ENCODE measurements around the gene RAPGEF4. TPM values are rescaled to one million over a fixed set of nuclear protein-coding genes. Genes with fewer than 3 reads are reported as not detected.
A peak's percentile ranks its signal among the peaks of the same experiment; 100 is the strongest.

Gene RAPGEF4
- total RNA-seq, 6 donors from 2014 or later, result 8.3 to 35.2 (median 17.4) TPM

- WGBS, 2 donors, result 59 to 78% methylated on average over 4 of the region's 4 CpGs
- Histone ChIP-seq H3K9me3 (no peaks in the 10 kb centered on the region), H3K4me1 (peaks cover 0 to 9% (median 4%) of the 10 kb centered on the region in 4 donors), H3K27me3 (no peaks in the 10 kb centered on the region), H3K36me3 (no peaks in the 10 kb centered on the region), H3K27ac (no peak overlapping the region), H3K4me3 (no peak overlapping the region)
- no peak for DNase-seq
- ATAC-seq (ENCODE audit: low FRiP score in 2 of 2), result no peak
- TF ChIP-seq POLR2A (IDR thresholded peaks at IDR 0.05) (no peak), EP300 (IDR thresholded peaks at IDR 0.05) (no peak), POLR2AphosphoS5 (IDR thresholded peaks at IDR 0.05) (no peak)
- TF ChIP-seq, protein P1, sequence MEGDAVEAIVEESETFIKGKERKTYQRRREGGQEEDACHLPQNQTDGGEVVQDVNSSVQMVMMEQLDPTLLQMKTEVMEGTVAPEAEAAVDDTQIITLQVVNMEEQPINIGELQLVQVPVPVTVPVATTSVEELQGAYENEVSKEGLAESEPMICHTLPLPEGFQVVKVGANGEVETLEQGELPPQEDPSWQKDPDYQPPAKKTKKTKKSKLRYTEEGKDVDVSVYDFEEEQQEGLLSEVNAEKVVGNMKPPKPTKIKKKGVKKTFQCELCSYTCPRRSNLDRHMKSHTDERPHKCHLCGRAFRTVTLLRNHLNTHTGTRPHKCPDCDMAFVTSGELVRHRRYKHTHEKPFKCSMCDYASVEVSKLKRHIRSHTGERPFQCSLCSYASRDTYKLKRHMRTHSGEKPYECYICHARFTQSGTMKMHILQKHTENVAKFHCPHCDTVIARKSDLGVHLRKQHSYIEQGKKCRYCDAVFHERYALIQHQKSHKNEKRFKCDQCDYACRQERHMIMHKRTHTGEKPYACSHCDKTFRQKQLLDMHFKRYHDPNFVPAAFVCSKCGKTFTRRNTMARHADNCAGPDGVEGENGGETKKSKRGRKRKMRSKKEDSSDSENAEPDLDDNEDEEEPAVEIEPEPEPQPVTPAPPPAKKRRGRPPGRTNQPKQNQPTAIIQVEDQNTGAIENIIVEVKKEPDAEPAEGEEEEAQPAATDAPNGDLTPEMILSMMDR (IDR thresholded peaks at IDR 0.05), result peak in 1 of 6 experiments; percentile 31
Observed at GRCh38 chr2:172901913-172902312, 166.3 kb downstream of the RAPGEF4 start.

GRCh38 chr2:172904236-172904635 lies 168.6 kb downstream of the RAPGEF4 start:
- WGBS, 2 donors, result 83 to 88% methylated on average over 1 of the region's 1 CpG
- TF ChIP-seq, protein P1 (IDR thresholded peaks at IDR 0.05), result no peak
- TF ChIP-seq POLR2AphosphoS5 (IDR thresholded peaks at IDR 0.05) (no peak), EP300 (IDR thresholded peaks at IDR 0.05) (no peak), POLR2A (IDR thresholded peaks at IDR 0.05) (no peak)

GRCh38 chr2:172905937-172906811 lies 170.5 kb downstream of the RAPGEF4 start:
- H3K4me3 ChIP-seq, result no peak overlapping the region
- no peak for DNase-seq
- H3K27me3 ChIP-seq, result no peaks in the 10 kb centered on the region
- 65 to 79% methylated on average over 3 of the region's 3 CpGs for WGBS, 2 donors
- no peak overlapping the region for H3K27ac ChIP-seq
- no peaks in the 10 kb centered on the region for H3K36me3 ChIP-seq
- TF ChIP-seq EP300 (IDR thresholded peaks at IDR 0.05) (no peak), POLR2A (IDR thresholded peaks at IDR 0.05) (no peak), POLR2AphosphoS5 (IDR thresholded peaks at IDR 0.05) (no peak)
- TF ChIP-seq, protein P1 (IDR thresholded peaks at IDR 0.05), result no peak
- ATAC-seq (ENCODE audit: low FRiP score in 2 of 2), result no peak
- H3K9me3 ChIP-seq, result no peaks in the 10 kb centered on the region
- peaks cover 0 to 7% (median 1%) of the 10 kb centered on the region in 4 donors for H3K4me1 ChIP-seq

More at GRCh38 chr2:172904236-172904635, 168.6 kb downstream of the RAPGEF4 start:
- H3K9me3 ChIP-seq, result no peaks in the 10 kb centered on the region
- peaks cover 0 to 7% (median 1%) of the 10 kb centered on the region in 4 donors for H3K4me1 ChIP-seq
- no peaks in the 10 kb centered on the region for H3K36me3 ChIP-seq
- H3K27ac ChIP-seq, result no peak overlapping the region
- ATAC-seq (ENCODE audit: low FRiP score in 2 of 2) (no peak), DNase-seq (no peak)
- no peaks in the 10 kb centered on the region for H3K27me3 ChIP-seq
- no peak overlapping the region for H3K4me3 ChIP-seq

GRCh38 chr2:172908275-172908674 lies 172.6 kb downstream of the RAPGEF4 start:
- Histone ChIP-seq H3K9me3 (no peaks in the 10 kb centered on the region), H3K27ac (no peak overlapping the region), H3K27me3 (no peaks in the 10 kb centered on the region), H3K36me3 (no peaks in the 10 kb centered on the region), H3K4me3 (no peak overlapping the region), H3K4me1 (peaks cover 0 to 7% (median 1%) of the 10 kb centered on the region in 4 donors)
- WGBS, 2 donors, result 71 to 74% methylated on average over 3 of the region's 3 CpGs
- TF ChIP-seq, protein P1 (IDR thresholded peaks at IDR 0.05), result no peak
- TF ChIP-seq POLR2AphosphoS5 (IDR thresholded peaks at IDR 0.05) (no peak), POLR2A (IDR thresholded peaks at IDR 0.05) (no peak), EP300 (IDR thresholded peaks at IDR 0.05) (no peak)
- DNase-seq (no peak), ATAC-seq (ENCODE audit: low FRiP score in 2 of 2) (no peak)
